Glutamatergic neuron (in vitro differentiated cells): ENCODE results near the gene DOCK7. TPM values are rescaled to one million over a fixed set of nuclear protein-coding genes. Genes with fewer than 3 reads are reported as not detected.

Source experiments
- DNase-seq: peaks from one replicate; pipeline ENCODE4 v3.0.0; 2022
- H3K27ac Mint-ChIP-seq: one replicate; pipeline ENCODE4 v1.8.0; 2020; ENCODE audit warnings: mild to moderate bottlenecking, mixed read lengths, inconsistent platforms; ENCODE audit not compliant: unreplicated experiment
- H3K27me3 Mint-ChIP-seq: one replicate; pipeline ENCODE4 v1.8.0; 2020; ENCODE audit warnings: mild to moderate bottlenecking, moderate library complexity, mixed read lengths, inconsistent platforms; ENCODE audit not compliant: unreplicated experiment
- H3K36me3 Mint-ChIP-seq: one replicate; pipeline ENCODE4 v1.8.0; 2020; ENCODE audit warnings: mild to moderate bottlenecking, mixed read lengths, inconsistent platforms; ENCODE audit not compliant: unreplicated experiment
- H3K4me1 Mint-ChIP-seq: one replicate; pipeline ENCODE4 v1.8.0; 2020; ENCODE audit warnings: mild to moderate bottlenecking, low read depth, mixed read lengths, inconsistent platforms; ENCODE audit not compliant: unreplicated experiment
- H3K4me3 Mint-ChIP-seq: one replicate; pipeline ENCODE4 v1.8.0; 2020; ENCODE audit warnings: mild to moderate bottlenecking, mixed read lengths, inconsistent platforms; ENCODE audit not compliant: unreplicated experiment
- H3K9me3 Mint-ChIP-seq: one replicate; pipeline ENCODE4 v1.8.0; 2020; ENCODE audit warnings: mild to moderate bottlenecking, moderate library complexity, mixed read lengths, inconsistent platforms; ENCODE audit not compliant: unreplicated experiment
- CTCF ChIP-seq: fragments of 200-600 bp; sonication (generic); IDR thresholded peaks from one replicate; pipeline ENCODE4 v1.5.0; 2021; ENCODE audit not compliant: partially characterized antibody, unreplicated experiment
- total RNA-seq: library from RNA; stranded (reverse); fragmentation: NEBNext Ultra II Directional; extraction: Animal tissue kit (Norgen Biotek cat#: 25700); gene quantifications from one replicate; pipeline ENCODE4 v1.2.1, GENCODE V29; 2021; ENCODE audit not compliant: unreplicated experiment

Gene DOCK7
- total RNA-seq, 1 donor from 2014 or later, result 70.8 TPM

- Mint-ChIP-seq H3K36me3 (peaks cover 6% of the 10 kb centered on the region), H3K27me3 (no peaks in the 10 kb centered on the region), H3K27ac (no peak overlapping the region), H3K4me3 (no peak overlapping the region), H3K9me3 (no peaks in the 10 kb centered on the region), H3K4me1 (no peaks in the 10 kb centered on the region)
- TF ChIP-seq CTCF, result no peak
- DNase-seq, result no peak
Measured at GRCh38 chr1:62628506-62628905, 59.7 kb downstream of the DOCK7 start.

GRCh38 chr1:62625415-62625814 is 62.8 kb downstream of the DOCK7 start:
- no peaks in the 10 kb centered on the region for H3K9me3 Mint-ChIP-seq
- TF ChIP-seq CTCF, result no peak
- H3K27ac Mint-ChIP-seq, result no peak overlapping the region

GRCh38 chr1:62621907-62622306 is 66.3 kb downstream of the DOCK7 start:
- DNase-seq, result no peak
- no peak overlapping the region for H3K27ac Mint-ChIP-seq

More at GRCh38 chr1:62625415-62625814, 62.8 kb downstream of the DOCK7 start:
- Mint-ChIP-seq H3K27me3 (no peaks in the 10 kb centered on the region), H3K4me3 (no peak overlapping the region), H3K4me1 (no peaks in the 10 kb centered on the region), H3K36me3 (no peaks in the 10 kb centered on the region)
- DNase-seq, result no peak

GRCh38 chr1:62613890-62614289 is 74.3 kb downstream of the DOCK7 start:
- no peaks in the 10 kb centered on the region for H3K27me3 Mint-ChIP-seq
- H3K36me3 Mint-ChIP-seq, result no peaks in the 10 kb centered on the region
- H3K27ac Mint-ChIP-seq, result no peak overlapping the region
- H3K9me3 Mint-ChIP-seq, result no peaks in the 10 kb centered on the region
- TF ChIP-seq CTCF, result no peak
- no peak for DNase-seq
- no peak overlapping the region for H3K4me3 Mint-ChIP-seq
- H3K4me1 Mint-ChIP-seq, result no peaks in the 10 kb centered on the region

More at GRCh38 chr1:62621907-62622306, 66.3 kb downstream of the DOCK7 start:
- H3K4me1 Mint-ChIP-seq, result no peaks in the 10 kb centered on the region
- H3K4me3 Mint-ChIP-seq, result no peak overlapping the region
- no peaks in the 10 kb centered on the region for H3K9me3 Mint-ChIP-seq
- no peaks in the 10 kb centered on the region for H3K36me3 Mint-ChIP-seq
- no peaks in the 10 kb centered on the region for H3K27me3 Mint-ChIP-seq
- no peak for TF ChIP-seq CTCF

GRCh38 chr1:62613325-62613727 is 74.9 kb downstream of the DOCK7 start:
- no peaks in the 10 kb centered on the region for H3K4me1 Mint-ChIP-seq
- no peaks in the 10 kb centered on the region for H3K27me3 Mint-ChIP-seq
- TF ChIP-seq CTCF, result no peak
- H3K9me3 Mint-ChIP-seq, result no peaks in the 10 kb centered on the region
- H3K27ac Mint-ChIP-seq, result no peak overlapping the region
- DNase-seq, result no peak
- H3K36me3 Mint-ChIP-seq, result no peaks in the 10 kb centered on the region
- no peak overlapping the region for H3K4me3 Mint-ChIP-seq
